K562 (cell line): ENCODE data around the gene LSR. TPM values are rescaled to one million over a fixed set of nuclear protein-coding genes. Genes with fewer than 3 reads are reported as not detected.

ENCODE experiments used
- ATAC-seq: fragments of 200-7000 bp; cut with Tn5 transposase; 3 replicates; pipeline ENCODE4 v1.9.1; 2020; ENCODE audit warnings: moderate library complexity
- BruUV-seq: library from RNA; stranded (reverse); fragments of 400-500 nt; replicated peaks from 2 replicates; lab custom pipeline; 2021; lab: Mats Ljungman, UMichigan
- CTCF ChIA-PET: fragments of 300-600 bp; formaldehyde crosslinking; extraction: SDS; loops from one replicate; lab custom pipeline; 2021; ENCODE audit warnings: low intra/inter-chr PET ratio; lab: Yijun Ruan, JAX
- POLR2A ChIA-PET: fragments of 300-600, 350-650 bp; sonication (Branson Sonifier 250); formaldehyde crosslinking; extraction: SDS; loops from one replicate; lab custom pipeline; 2021; ENCODE audit warnings: antibody characterized with exemption, inconsistent platforms; lab: Yijun Ruan, JAX
- DNase-seq, 4 experiments: peaks; one replicate each; pipeline versions ENCODE4 v3.0.0 to v3.0.0-alpha.2; 2011 to 2018; ENCODE audit warnings: low spot score in 3 of 4, mixed read lengths in 3 of 4; ENCODE audit errors: extremely low read depth in 1 of 4
- FAIRE-seq: peaks from 2 replicates; lab custom pipeline; 2011; peaks lifted over from hg19 to GRCh38; lab: Jason Lieb, UNC
- H2AFZ ChIP-seq: 2 replicates; pipeline ENCODE4 v1.6.0; 2011; ENCODE audit warnings: low read depth, low read length, control low read depth, inconsistent platforms
- H3K27ac ChIP-seq: fragments of 200-600 bp; 3 replicates; pipeline ENCODE4 v1.8.0; 2011; ENCODE audit warnings: low read depth, mild to moderate bottlenecking, control low read depth, inconsistent platforms, low read length, moderate library complexity, mixed read lengths; ENCODE audit errors: extremely low read depth
- H3K27me3 ChIP-seq, 2 experiments: fragments of 300-600 bp in 1 of 2; 2 replicates in 1 of 2; 3 replicates in 1 of 2; pipeline versions ENCODE4 v1.6.0 to v1.8.0; 2011; ENCODE audit warnings: inconsistent platforms in 2 of 2, low read length in 2 of 2, mild to moderate bottlenecking in 1 of 2, mixed read lengths in 1 of 2, moderate library complexity in 1 of 2; ENCODE audit not compliant: control insufficient read depth in 2 of 2, insufficient read depth in 2 of 2
- H3K36me3 ChIP-seq: fragments of 300-600 bp; 3 replicates; pipeline ENCODE4 v1.8.0; 2011; ENCODE audit warnings: mild to moderate bottlenecking, low read length, inconsistent platforms; ENCODE audit not compliant: control insufficient read depth, insufficient read depth
- H3K4me1 ChIP-seq, 2 experiments: fragments of 200-600 bp in 1 of 2; replicated peaks in 1 of 2; 2 replicates in 1 of 2; 3 replicates in 1 of 2; pipeline versions ENCODE4 v1.5.1 to v1.8.0; 2011; ENCODE audit warnings: inconsistent platforms in 2 of 2, low read length in 2 of 2, mild to moderate bottlenecking in 1 of 2, mixed read lengths in 1 of 2, moderate library complexity in 1 of 2; ENCODE audit not compliant: control insufficient read depth in 2 of 2, insufficient read depth in 2 of 2
- H3K4me2 ChIP-seq: 2 replicates; pipeline ENCODE4 v1.6.1; 2011; ENCODE audit warnings: low read length, control low read depth, inconsistent platforms, mixed read lengths; ENCODE audit not compliant: insufficient read depth
- H3K4me3 ChIP-seq: fragments of 200-600 bp; sonication (generic), shearing (Covaris generic); 2 replicates; pipeline ENCODE4 v1.5.1; 2016; ENCODE audit warnings: control low read depth, inconsistent platforms
- H3K79me2 ChIP-seq: fragments of 200-600 bp; 3 replicates; pipeline ENCODE4 v1.8.0; 2011; ENCODE audit warnings: low read length, inconsistent platforms; ENCODE audit not compliant: control insufficient read depth, insufficient read depth
- H3K9ac ChIP-seq, 2 experiments: 2 replicates each; pipeline versions ENCODE4 v1.6.0 to v1.6.1; 2011; ENCODE audit warnings: low read depth in 2 of 2, low read length in 2 of 2, control low read depth in 1 of 2, inconsistent platforms in 1 of 2, mild to moderate bottlenecking in 1 of 2, mixed read lengths in 1 of 2; ENCODE audit not compliant: insufficient read depth in 1 of 2
- H3K9me1 ChIP-seq: one replicate; pipeline ENCODE4 v1.6.0; 2011; ENCODE audit warnings: inconsistent platforms, mild to moderate bottlenecking, low read length, moderate library complexity; ENCODE audit not compliant: control insufficient read depth, insufficient read depth
- H3K9me3 ChIP-seq: replicated peaks from 2 replicates; pipeline ENCODE4 v1.5.1; 2011; ENCODE audit warnings: low read depth, low read length, inconsistent platforms; ENCODE audit not compliant: control insufficient read depth, insufficient read depth
- H4K20me1 ChIP-seq: replicated peaks from 2 replicates; pipeline ENCODE4 v1.6.1; 2011; ENCODE audit warnings: low read length, inconsistent platforms, mixed read lengths; ENCODE audit not compliant: control insufficient read depth, insufficient read depth
- HDAC1 ChIP-seq, 2 experiments: fragments of 450-650 bp; IDR thresholded peaks; 2 replicates each; pipeline ENCODE4 v1.6.1; 2016 to 2017; ENCODE audit warnings: inconsistent platforms in 1 of 2, mild to moderate bottlenecking in 1 of 2, moderate library complexity in 1 of 2
- MTA3 ChIP-seq: fragments of 450-650 bp; formaldehyde crosslinking; IDR thresholded peaks from 2 replicates; pipeline ENCODE4 v1.6.1; 2017; ENCODE audit warnings: mild to moderate bottlenecking, borderline replicate concordance
- NBN ChIP-seq: fragments of 450-650 bp; IDR thresholded peaks from 2 replicates; pipeline ENCODE4 v1.6.1; 2016; ENCODE audit warnings: low read depth, mild to moderate bottlenecking
- NR3C1 ChIP-seq: sonication (generic); formaldehyde crosslinking; IDR thresholded peaks from 2 replicates; pipeline ENCODE4 v1.8.1; 2022; ENCODE audit warnings: missing genetic modification reagents
- OTX1 ChIP-seq: fragments of 450-650 bp; formaldehyde crosslinking; IDR thresholded peaks from 2 replicates; pipeline ENCODE4 v1.4.0; 2022; ENCODE audit warnings: mild to moderate bottlenecking
- POLR2B ChIP-seq: fragments of 450-650 bp; IDR thresholded peaks from 2 replicates; pipeline ENCODE4 v1.6.1; 2018; ENCODE audit warnings: low read depth; ENCODE audit not compliant: partially characterized antibody
- RAD21 ChIP-seq, 2 experiments: fragments of 250-450 bp in 1 of 2; fragments of 450-650 bp in 1 of 2; sonication (Bioruptor Pico) in 1 of 2; formaldehyde crosslinking in 1 of 2; IDR thresholded peaks in 1 of 2; conservative IDR thresholded peaks in 1 of 2; 2 replicates each; pipeline versions ENCODE4 v1.4.0 to v1.8.0; 2020 to 2022; ENCODE audit warnings: mild to moderate bottlenecking in 2 of 2, moderate library complexity in 1 of 2
- ZNF717 ChIP-seq: fragments of 250-450 bp; sonication (Bioruptor Pico); IDR thresholded peaks from 2 replicates; pipeline ENCODE4 v1.5.0; 2021
- WGBS: fragments of 100-300 bp; shearing (Covaris generic); methylation state at CpG from one replicate; pipeline ENCODE4 v1.1.6; 2016; ENCODE audit warnings: low coverage, mixed read lengths; ENCODE audit not compliant: insufficient coverage; ENCODE audit errors: missing lambda C conversion rate; 5-methylcytosine and 5-hydroxymethylcytosine counted together
- in situ Hi-C: fragments of 300-500 bp; cut with MboI; formaldehyde crosslinking; loops from 4 replicates; pipeline ENCODE4 v1.15.0; 2018; ENCODE audit warnings: inconsistent platforms, mixed read lengths
- intact Hi-C: fragments of 100-400 bp; cut with micrococcal nuclease; formaldehyde crosslinking; loops from 2 replicates; pipeline ENCODE4 v1.14.2; 2022
- polyA plus RNA-seq, 8 experiments: library from polyadenylated mRNA; depleted of rRNA in 4 of 8; stranded (reverse) in 5 of 8; unstranded in 3 of 8; fragments of >200 nt; fragmentation: Nextera tagmentation in 2 of 8; fragmentation: Illumina TruSeq in 1 of 8; extraction: Ambion mirVana in 2 of 8; extraction: Trizol in 1 of 8; gene quantifications; 2 replicates each; pipeline versions ENCODE4 v1.2.1 to v1.2.3, GENCODE V29; 2011 to 2014; ENCODE audit warnings: inconsistent platforms in 1 of 8, missing spikeins in 1 of 8
- total RNA-seq, 7 experiments: library from RNA; depleted of rRNA in 6 of 7; stranded (reverse); fragments of >200 nt in 6 of 7; fragmentation: Illumina TruSeq in 2 of 7; extraction: Trizol in 2 of 7; gene quantifications; 2 replicates each; pipeline versions ENCODE4 v1.2.1 to v1.2.3, GENCODE V29; 2011 to 2021; ENCODE audit warnings: low replicate concordance in 1 of 7
- TF ChIP-seq, protein P1 (sequence below): fragments of 200-800 bp; sonication (Bioruptor generic); IDR thresholded peaks from 2 replicates; pipeline ENCODE4 v1.6.1; 2017; ENCODE audit warnings: missing genetic modification characterization, missing compliant biosample characterization

LSR gene
- total and polyA plus RNA-seq, 9 of the 15 experiments (the other 6 are each of a cell fraction or from before 2014, with no cell fraction given) = 0.44 to 87.9 (median 28.0) TPM

DNA sequence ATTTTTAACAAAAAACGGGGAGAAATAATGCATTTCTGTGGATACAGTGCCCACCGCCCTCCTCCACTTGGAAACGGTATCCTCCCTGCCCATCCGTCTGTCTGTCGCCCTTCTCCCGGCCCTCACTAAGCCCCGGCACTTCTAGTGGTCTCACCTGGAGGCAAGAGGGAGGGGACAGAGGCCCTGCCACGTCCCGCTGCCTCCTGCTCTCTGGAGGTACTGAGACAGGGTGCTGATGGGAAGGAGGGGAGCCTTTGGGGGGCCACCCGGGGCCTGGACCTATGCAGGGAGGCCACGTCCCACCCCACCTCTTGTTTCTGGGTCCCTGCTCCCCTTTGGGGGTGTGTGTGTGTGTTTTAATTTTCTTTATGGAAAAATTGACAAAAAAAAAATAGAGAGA lies 30.6 kb downstream of the LSR start:
- ChIA-PET CTCF (no interaction called here), POLR2A (interaction anchor here (0.9 to 1.9 kb wide), 6 partner anchors 8 to 207 kb away, joined by 3 to 7 read pairs (median 3); no protein-coding TSS in a partner anchor)
- Histone ChIP-seq H3K79me2 (no peaks in the 10 kb centered on the region), H3K36me3 (peaks cover 32% of the 10 kb centered on the region; the same call in 1 of the 3 replicates), H3K4me3 (no peak overlapping the region), H3K27ac (no peak overlapping the region), H3K4me2 (no peak overlapping the region), H3K9me1 (no peaks in the 10 kb centered on the region), H3K4me1 (peaks cover 11 to 46% of the 10 kb centered on the region in 2 experiments; a peak in 4 of 5 replicates), H3K9me3 (no peaks in the 10 kb centered on the region), H3K27me3 (no peaks in the 10 kb centered on the region), H3K9ac (no peak overlapping the region), H2AFZ (no peak overlapping the region), H4K20me1 (no peaks in the 10 kb centered on the region; the same call in 1 of the 2 replicates)
- ATAC-seq (no peak), FAIRE-seq (no peak), DNase-seq (no peak)
- TF ChIP-seq HDAC1 (IDR thresholded peaks at IDR 0.05) (no peak), POLR2B (no peak), NR3C1 (CRISPR knock-in tag) (no peak), OTX1 (CRISPR knock-in tag) (no peak), NBN (no peak), RAD21 (CRISPR knock-in tag; conservative IDR thresholded peaks at IDR 0.05 in 1 of 2, IDR thresholded peaks at IDR 0.05 in 1 of 2) (no peak), ZNF717 (no peak), MTA3 (no peak)
- TF ChIP-seq, protein P1, sequence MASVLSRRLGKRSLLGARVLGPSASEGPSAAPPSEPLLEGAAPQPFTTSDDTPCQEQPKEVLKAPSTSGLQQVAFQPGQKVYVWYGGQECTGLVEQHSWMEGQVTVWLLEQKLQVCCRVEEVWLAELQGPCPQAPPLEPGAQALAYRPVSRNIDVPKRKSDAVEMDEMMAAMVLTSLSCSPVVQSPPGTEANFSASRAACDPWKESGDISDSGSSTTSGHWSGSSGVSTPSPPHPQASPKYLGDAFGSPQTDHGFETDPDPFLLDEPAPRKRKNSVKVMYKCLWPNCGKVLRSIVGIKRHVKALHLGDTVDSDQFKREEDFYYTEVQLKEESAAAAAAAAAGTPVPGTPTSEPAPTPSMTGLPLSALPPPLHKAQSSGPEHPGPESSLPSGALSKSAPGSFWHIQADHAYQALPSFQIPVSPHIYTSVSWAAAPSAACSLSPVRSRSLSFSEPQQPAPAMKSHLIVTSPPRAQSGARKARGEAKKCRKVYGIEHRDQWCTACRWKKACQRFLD (CRISPR knock-in tag) = no peak
- BruUV-seq = TSS peak; percentile 68
- intact Hi-C loops (no loop called here), in situ Hi-C loops (loop anchor here (10.0 kb wide), 2 partner anchors 55 to 185 kb away; no protein-coding TSS in a partner anchor)
- 88% methylated on average over 10 of the region's 11 CpGs for WGBS
